GM18870 (cell line): ENCODE results near the gene FNDC1.
"Not testable (repeated sequence)": the region's sequence is repeated elsewhere in the genome, so short reads cannot be mapped to it uniquely, and the experiment has no call there.

Source experiments
- ATAC-seq: cut with Tn5 transposase; IDR thresholded peaks from one replicate; pipeline ENCODE4 v1.9.1; 2021; ENCODE audit warnings: moderate library complexity; ENCODE audit not compliant: unreplicated experiment

The FNDC1 gene

GRCh38 chr6:159252955-159253508 is 83.8 kb downstream of the FNDC1 start:
- ATAC-seq: peak; percentile 72

GRCh38 chr6:159254186-159254585 is 85.0 kb downstream of the FNDC1 start:
- ATAC-seq: no peak

GRCh38 chr6:159255434-159255951 is 86.3 kb downstream of the FNDC1 start:
- ATAC-seq: no peak

GRCh38 chr6:159256128-159256527 is 86.9 kb downstream of the FNDC1 start:
- no peak for ATAC-seq

GRCh38 chr6:159257846-159258245 is 88.6 kb downstream of the FNDC1 start:
- no peak for ATAC-seq

GRCh38 chr6:159259441-159260125 is 90.4 kb downstream of the FNDC1 start:
- no peak for ATAC-seq

GRCh38 chr6:159260208-159260607 is 91.0 kb downstream of the FNDC1 start:
- ATAC-seq: no peak

GRCh38 chr6:159261995-159262394 is 92.8 kb downstream of the FNDC1 start:
- ATAC-seq: no peak

GRCh38 chr6:159262586-159262985 is 93.4 kb downstream of the FNDC1 start:
- ATAC-seq: no peak

GRCh38 chr6:159267165-159267564 is 98.0 kb downstream of the FNDC1 start:
- ATAC-seq: no peak

GRCh38 chr6:159268511-159268910 is 99.3 kb downstream of the FNDC1 start:
- ATAC-seq: no peak

- no peak for ATAC-seq
These were observed 102.1 kb downstream of the FNDC1 start for GRCh38 chr6:159271257-159271656.

GRCh38 chr6:159278626-159279025 is 109.4 kb downstream of the FNDC1 start:
- no peak for ATAC-seq

- no peak for ATAC-seq
These were observed 110.6 kb downstream of the FNDC1 start for GRCh38 chr6:159279790-159280277.

- no peak for ATAC-seq
These were observed 113.2 kb downstream of the FNDC1 start for GRCh38 chr6:159282421-159282820.

- not testable (repeated sequence) for ATAC-seq
These were observed 115.5 kb downstream of the FNDC1 start for GRCh38 chr6:159284661-159285060.

- no peak for ATAC-seq
These were observed 129.6 kb downstream of the FNDC1 start for GRCh38 chr6:159298840-159299239.

GRCh38 chr6:159299566-159299965 is 130.4 kb downstream of the FNDC1 start:
- ATAC-seq: no peak

GRCh38 chr6:159301277-159301676 is 132.1 kb downstream of the FNDC1 start:
- no peak for ATAC-seq

- no peak for ATAC-seq
These were observed 132.8 kb downstream of the FNDC1 start for GRCh38 chr6:159301810-159302593.

GRCh38 chr6:159302594-159302992 is 133.4 kb downstream of the FNDC1 start:
- ATAC-seq: no peak

- ATAC-seq: no peak
These were observed 134.0 kb downstream of the FNDC1 start for GRCh38 chr6:159303159-159303558.
